Measurements from ENCODE around the gene DNAH10.

Gene DNAH10

GRCh38 chr12:123958462-123958861, 196.4 kb downstream of the DNAH10 start:
- H3K9me3 ChIP-seq (ENCODE audit: severe bottlenecking): no peaks in the 10 kb centered on the region
- no peaks in the 10 kb centered on the region for H3K27me3 ChIP-seq (ENCODE audit: insufficient read depth, poor library complexity, severe bottlenecking)
- no peak for ATAC-seq (ENCODE audit: low read depth)
- no peaks in the 10 kb centered on the region for H3K36me3 ChIP-seq (ENCODE audit: low read depth)
- no peak for DNase-seq (ENCODE audit: low spot score)
- no peak for TF ChIP-seq CTCF (IDR thresholded peaks at IDR 0.05; ENCODE audit: poor library complexity, severe bottlenecking)
- H3K4me3 ChIP-seq (ENCODE audit: severe bottlenecking): no peak overlapping the region
- no peaks in the 10 kb centered on the region for H3K4me1 ChIP-seq (ENCODE audit: insufficient read depth, poor library complexity, severe bottlenecking)
- H3K27ac ChIP-seq (ENCODE audit: poor library complexity, severe bottlenecking): no peak overlapping the region

DNA sequence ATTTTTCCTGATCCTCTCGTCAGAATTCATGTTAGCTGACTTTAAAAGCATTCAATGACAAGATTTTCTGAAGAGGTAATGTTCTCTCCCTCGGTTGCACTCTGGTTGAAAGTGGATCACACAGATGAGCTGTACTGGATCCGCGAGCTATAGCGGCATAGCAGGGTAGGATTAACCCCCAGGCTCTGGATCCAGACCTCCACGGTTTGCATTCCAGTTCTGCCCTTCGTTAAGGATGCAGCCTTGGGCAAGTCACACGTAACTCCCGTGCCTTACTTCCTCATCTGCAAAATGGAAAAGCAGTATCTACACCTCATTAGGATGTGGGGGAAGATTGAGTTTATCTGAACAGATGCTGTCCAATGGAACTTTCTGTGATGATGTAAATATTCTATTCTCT, 196.8 kb downstream of the DNAH10 start:
- Histone ChIP-seq H3K4me1 (ENCODE audit: insufficient read depth, poor library complexity, severe bottlenecking) (no peaks in the 10 kb centered on the region), H3K27ac (ENCODE audit: poor library complexity, severe bottlenecking) (no peak overlapping the region), H3K27me3 (ENCODE audit: insufficient read depth, poor library complexity, severe bottlenecking) (no peaks in the 10 kb centered on the region), H3K9me3 (ENCODE audit: severe bottlenecking) (no peaks in the 10 kb centered on the region), H3K36me3 (ENCODE audit: low read depth) (no peaks in the 10 kb centered on the region), H3K4me3 (ENCODE audit: severe bottlenecking) (no peak overlapping the region)
- TF ChIP-seq CTCF (IDR thresholded peaks at IDR 0.05; ENCODE audit: poor library complexity, severe bottlenecking): no peak
- ATAC-seq (ENCODE audit: low read depth) (no peak), DNase-seq (ENCODE audit: low spot score) (no peak)

DNA sequence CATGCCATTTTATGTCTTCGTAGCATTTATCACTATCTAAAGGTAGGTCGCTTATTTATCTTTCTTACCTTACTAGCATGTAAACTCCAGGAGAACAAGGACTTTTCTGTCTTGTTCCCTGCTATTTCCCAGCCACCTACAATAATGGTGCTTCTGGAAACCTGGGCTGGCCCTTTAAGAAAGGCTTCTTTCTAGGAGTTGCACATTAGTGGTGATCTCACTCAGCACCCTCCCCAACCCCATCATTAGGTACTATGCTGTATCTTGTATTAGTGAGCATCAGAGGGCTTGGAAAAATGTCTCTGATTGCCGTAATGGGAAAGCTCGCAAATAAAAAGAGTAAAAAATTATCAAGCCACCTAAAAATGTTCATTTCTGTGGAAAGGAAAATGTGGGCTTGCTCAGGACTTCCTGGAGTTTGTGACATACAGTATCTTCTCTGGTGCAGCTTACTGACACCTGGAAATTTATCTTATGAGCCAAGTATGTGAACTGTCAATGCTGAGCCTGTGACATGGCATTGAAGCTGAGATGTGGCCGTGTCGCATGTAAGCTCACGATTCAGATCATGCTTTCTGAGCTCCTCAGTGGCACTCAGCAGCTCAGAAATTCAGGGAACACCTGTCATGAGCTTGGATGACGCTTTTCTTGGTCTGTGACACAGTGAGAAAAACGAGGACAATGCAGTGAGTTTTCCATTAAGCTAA, 198.1 kb downstream of the DNAH10 start:
- Histone ChIP-seq H3K36me3 (ENCODE audit: low read depth) (no peaks in the 10 kb centered on the region), H3K4me1 (ENCODE audit: insufficient read depth, poor library complexity, severe bottlenecking) (no peaks in the 10 kb centered on the region), H3K9me3 (ENCODE audit: severe bottlenecking) (no peaks in the 10 kb centered on the region), H3K27ac (ENCODE audit: poor library complexity, severe bottlenecking) (no peak overlapping the region), H3K4me3 (ENCODE audit: severe bottlenecking) (no peak overlapping the region), H3K27me3 (ENCODE audit: insufficient read depth, poor library complexity, severe bottlenecking) (no peaks in the 10 kb centered on the region)
- ATAC-seq (ENCODE audit: low read depth) (no peak), DNase-seq (ENCODE audit: low spot score) (no peak)
- no peak for TF ChIP-seq CTCF (IDR thresholded peaks at IDR 0.05; ENCODE audit: poor library complexity, severe bottlenecking)

- H3K4me1 ChIP-seq (ENCODE audit: insufficient read depth, poor library complexity, severe bottlenecking): no peaks in the 10 kb centered on the region
- no peak for TF ChIP-seq CTCF (IDR thresholded peaks at IDR 0.05; ENCODE audit: poor library complexity, severe bottlenecking)
- ATAC-seq (ENCODE audit: low read depth) (no peak), DNase-seq (ENCODE audit: low spot score) (no peak)
- H3K27ac ChIP-seq (ENCODE audit: poor library complexity, severe bottlenecking): no peak overlapping the region
- H3K4me3 ChIP-seq (ENCODE audit: severe bottlenecking): no peak overlapping the region
- H3K36me3 ChIP-seq (ENCODE audit: low read depth): no peaks in the 10 kb centered on the region
- no peaks in the 10 kb centered on the region for H3K27me3 ChIP-seq (ENCODE audit: insufficient read depth, poor library complexity, severe bottlenecking)
- no peaks in the 10 kb centered on the region for H3K9me3 ChIP-seq (ENCODE audit: severe bottlenecking)
Measured at GRCh38 chr12:123960856-123961255, 198.8 kb downstream of the DNAH10 start.

- no peak for DNase-seq (ENCODE audit: low spot score)
- no peak for TF ChIP-seq CTCF (IDR thresholded peaks at IDR 0.05; ENCODE audit: poor library complexity, severe bottlenecking)
- Histone ChIP-seq H3K27me3 (ENCODE audit: insufficient read depth, poor library complexity, severe bottlenecking) (no peaks in the 10 kb centered on the region), H3K4me3 (ENCODE audit: severe bottlenecking) (no peak overlapping the region), H3K4me1 (ENCODE audit: insufficient read depth, poor library complexity, severe bottlenecking) (no peaks in the 10 kb centered on the region), H3K9me3 (ENCODE audit: severe bottlenecking) (no peaks in the 10 kb centered on the region), H3K36me3 (ENCODE audit: low read depth) (no peaks in the 10 kb centered on the region), H3K27ac (ENCODE audit: poor library complexity, severe bottlenecking) (no peak overlapping the region)
- no peak for ATAC-seq (ENCODE audit: low read depth)
Measured at GRCh38 chr12:123961585-123962345, 199.7 kb downstream of the DNAH10 start.
